Activated CD4-positive, alpha-beta T cell treated with anti-CD3 and anti-CD28 coated beads for 1 hour (primary cell): ENCODE results near the gene MARS1.

ENCODE experiments used
- DNase-seq: peaks from one replicate; pipeline ENCODE4 v3.0.0-alpha.2; 2020

Gene MARS1

DNA sequence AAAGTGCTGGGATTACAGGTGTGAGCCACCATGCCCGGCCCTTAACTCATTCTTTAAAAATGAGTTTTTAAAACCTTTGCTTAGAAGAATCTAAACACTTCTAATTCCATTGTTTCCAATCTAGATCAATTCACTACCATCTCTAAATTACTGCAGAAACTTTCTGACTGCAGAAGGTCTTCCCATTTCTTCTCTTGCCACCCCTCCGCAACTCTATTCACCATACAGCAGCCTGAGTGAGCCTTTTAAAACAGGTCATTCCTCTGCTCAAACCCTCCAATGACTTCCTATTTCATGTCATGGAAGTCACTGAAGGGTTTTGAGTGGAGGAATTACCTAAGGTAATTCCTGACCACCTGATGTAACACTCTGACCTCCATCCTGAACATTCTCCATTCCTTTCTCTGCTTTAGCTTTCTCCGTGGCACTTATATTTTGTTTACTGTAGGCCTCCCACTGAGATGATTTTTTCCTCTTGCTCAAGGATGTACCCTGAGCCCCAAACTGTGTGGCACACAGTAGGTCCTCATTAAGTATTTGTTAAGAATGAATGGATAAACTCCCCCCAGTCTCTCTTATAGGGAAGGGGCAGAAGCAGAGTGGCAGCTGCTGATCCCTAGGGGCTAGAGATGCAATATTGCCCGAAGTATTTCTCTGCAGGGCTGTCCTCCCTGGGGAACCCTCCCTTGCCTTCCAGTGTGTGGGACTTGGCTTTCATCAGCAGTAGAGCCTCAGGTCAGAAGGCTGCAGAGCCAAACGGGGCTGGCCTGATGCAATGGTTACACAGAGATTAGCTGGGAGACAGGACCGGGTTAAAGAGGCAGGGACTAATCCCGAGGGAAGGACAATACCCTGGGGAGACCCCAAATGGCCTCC lies 31.3 kb downstream of the MARS1 start:
- no peak for DNase-seq

DNA sequence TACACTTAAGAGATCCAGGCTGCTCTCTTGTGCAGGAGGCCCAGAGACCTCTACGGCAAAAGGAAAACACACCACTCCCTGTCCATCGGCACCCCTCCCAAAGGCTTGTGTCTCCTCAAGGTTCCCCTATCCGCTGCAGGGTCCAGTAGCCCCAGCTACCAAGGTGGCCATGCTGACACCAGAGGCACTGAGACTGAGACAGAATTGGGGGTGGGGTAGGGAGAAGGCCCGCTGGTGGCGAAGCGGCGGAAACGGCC lies 31.9 kb downstream of the MARS1 start:
- no peak for DNase-seq

DNA sequence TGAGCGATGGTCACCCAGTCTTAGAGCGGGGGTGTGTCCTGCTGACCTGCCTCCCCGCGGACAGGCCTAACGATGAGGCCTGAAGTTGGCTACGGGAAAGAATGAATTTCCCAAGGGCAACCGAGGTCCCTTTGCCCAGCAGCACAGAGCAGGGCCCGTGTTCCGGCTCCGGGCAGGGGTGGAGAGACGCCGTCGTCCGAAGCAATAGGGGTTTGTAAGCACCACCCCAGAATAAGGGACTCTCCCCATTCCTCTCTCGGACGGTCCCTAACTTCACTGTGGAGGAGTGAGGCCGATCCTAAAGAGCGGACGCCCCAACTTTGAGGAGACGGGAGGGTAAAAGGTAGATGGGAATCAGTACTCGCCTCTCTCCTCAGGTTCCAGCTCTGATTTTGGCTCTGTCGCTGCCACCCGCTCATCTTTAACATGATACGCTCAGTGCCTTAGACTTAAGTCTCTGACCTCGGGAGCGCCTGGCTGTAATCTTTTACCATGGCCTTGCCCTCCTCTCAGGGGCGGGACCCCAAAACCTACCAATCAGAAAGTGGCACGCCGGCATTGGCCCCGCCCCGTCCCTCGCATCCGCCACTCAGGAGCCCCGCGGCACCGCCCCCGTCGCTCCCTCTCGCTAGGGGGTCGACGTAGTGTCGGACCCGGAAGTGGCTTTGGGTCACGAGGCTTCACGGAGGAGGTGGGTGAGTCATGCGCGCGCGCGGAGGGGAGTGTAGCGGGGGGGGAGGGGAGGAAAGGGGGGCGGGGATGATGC lies 32.4 kb downstream of the MARS1 start, which contains the start of gene DDIT3:
DDIT3 (minus strand) TSS at position 462 of the 766 bp plus-strand sequence. CDS start 3,108 bp downstream, outside the sequence.
- peak; percentile 100 for DNase-seq

DNA sequence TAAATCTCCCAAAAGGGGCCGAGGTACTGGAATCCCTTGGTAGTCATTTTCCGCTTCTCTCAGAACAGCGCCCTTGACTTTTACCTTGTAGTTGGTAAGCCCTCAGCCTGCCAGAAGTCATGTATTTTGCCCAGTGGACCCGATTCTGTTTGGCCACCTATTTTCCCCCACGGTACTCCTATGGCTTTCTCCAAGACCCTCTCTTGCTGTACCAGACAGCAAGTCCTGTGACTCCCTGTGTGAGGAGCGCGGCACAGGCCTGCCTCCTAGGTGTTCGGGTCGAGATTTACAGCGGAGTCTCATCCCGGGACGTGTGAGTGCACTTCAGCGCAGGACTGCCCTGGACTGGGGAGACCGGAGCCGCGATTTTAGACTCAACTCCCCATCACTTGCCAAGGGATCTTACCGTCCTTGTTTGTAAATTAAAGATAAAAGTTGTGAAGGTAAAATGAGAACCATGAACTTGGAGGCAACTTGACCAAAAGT lies 33.7 kb downstream of the MARS1 start:
- no peak for DNase-seq

DNA sequence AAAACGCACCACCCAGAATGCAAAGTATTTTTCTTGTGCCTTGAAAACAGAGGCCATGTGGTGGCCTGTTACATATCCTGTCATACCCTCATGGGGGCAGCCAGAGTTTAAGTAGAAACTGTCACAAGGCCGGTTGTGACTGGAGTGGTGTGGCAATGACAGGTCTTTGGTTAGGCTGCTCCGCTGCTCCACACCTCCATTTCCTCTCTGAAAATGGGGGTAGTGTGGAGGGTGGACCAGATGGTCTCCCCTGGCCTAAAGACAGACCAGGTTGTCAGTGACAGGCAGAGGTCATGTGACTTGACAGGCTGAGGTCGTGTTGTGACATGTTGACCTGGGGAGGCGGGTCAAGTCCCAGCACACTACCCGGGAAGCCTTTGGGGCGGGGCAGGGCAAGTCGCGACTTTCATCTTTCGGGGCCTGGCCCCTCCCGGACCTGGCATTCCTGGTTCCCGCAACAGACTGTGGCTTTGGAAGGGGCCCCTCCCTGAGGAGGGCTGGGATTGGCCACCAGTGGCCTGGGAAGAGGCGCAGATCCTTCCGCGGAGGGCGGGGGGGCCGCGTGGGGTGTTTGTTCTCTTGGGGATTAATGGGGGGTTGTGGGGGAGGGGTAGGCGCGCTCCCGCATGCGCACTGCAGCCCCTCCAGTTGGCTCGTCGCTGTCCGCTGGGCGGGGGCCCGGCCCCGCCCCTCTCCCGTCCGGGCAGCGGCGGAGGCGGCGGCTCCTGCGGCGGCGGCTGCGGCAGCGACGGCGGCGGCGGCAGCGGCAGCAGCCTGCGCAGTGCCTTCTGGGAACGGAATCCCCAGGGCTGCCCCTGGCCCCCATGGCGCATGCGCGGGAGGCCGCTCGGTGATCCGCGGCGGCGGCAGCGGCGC lies 34.4 kb downstream of the MARS1 start, which contains the start of gene MBD6:
MBD6 (plus strand) TSS at position 814 of the 876 bp plus-strand sequence. CDS start 1,480 bp downstream, outside the sequence.
- peak; percentile 87 for DNase-seq

DNA sequence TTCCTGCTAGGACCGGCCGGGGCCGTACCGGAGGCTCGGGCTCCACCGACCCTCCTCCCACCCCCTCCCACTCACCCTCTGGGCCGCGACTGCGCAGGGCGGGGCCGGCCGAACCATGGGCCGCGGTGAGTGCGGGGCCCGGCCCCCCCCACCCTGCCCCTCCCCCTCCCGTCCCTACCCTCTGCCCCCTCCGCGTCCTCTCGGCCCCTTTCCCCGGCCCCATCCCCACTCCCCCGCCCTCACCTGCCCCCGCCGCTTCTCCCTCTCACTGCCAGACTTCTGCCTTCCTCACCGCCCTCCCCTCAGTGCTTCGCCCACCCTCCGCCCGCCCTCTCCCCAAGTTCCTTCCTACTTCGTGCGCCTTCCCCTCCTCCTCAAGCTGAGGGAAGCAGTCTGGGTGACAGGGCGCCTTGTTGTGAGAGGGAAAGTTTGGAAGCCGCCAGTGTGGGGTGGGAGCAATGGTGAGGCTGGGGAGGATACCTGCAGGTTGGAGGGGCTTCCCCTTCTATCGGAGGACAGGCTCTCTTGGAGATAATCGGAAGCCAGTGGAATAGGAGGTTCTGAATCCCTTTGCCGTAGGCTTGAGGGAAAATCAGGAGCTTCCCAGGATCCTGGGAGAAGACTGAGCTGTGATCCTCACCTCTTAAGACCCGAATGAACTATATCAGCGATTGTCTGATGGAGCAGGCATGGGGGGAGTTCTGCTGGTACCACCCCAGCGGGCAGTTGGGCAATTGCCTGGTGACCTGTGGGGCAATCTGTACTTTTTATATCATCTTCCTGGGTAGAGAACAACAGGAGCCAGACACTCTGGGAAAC lies 35.2 kb downstream of the MARS1 start:
- DNase-seq = no peak

DNA sequence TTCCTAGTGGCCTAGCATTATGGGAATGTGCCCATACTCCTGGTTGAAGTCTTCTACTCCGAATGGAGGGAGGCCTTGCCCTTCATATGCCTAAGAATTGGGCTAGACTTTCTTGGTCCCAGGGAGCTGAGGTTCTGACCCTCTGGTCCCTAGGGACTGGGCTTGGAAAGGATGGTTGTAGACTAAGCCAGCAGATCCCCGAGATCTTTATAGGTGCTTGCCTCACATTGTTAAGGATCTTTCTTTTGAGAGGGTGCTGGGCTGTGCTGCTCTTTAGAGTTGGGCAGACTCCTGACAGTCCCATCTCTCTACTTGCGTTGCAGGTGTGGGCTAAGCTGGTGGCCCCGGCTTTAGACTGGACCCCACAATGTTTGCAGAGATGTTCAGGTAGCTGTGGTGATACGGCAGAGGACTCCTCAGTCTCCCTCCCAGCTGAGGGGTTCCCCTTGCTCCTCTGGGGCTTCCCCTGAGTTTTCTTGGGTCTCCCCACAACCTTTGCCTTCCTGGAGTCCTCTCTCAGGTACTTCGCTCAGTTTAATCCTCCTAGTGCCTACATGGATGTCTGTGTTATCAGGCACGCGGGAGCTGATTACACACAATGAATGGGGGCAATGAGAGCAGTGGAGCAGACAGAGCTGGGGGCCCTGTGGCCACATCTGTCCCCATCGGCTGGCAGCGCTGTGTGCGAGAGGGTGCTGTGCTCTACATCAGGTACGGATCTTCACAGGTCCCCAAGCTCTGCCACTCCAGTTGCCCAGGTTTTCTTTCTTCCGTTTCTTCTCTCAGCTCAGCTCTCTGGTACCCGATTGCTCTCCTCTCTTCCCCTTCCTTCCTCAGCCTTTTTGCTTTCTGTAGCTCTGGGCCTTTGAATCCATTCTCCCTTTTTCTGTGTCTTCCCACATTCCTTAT lies 36.1 kb downstream of the MARS1 start:
- no peak for DNase-seq

DNA sequence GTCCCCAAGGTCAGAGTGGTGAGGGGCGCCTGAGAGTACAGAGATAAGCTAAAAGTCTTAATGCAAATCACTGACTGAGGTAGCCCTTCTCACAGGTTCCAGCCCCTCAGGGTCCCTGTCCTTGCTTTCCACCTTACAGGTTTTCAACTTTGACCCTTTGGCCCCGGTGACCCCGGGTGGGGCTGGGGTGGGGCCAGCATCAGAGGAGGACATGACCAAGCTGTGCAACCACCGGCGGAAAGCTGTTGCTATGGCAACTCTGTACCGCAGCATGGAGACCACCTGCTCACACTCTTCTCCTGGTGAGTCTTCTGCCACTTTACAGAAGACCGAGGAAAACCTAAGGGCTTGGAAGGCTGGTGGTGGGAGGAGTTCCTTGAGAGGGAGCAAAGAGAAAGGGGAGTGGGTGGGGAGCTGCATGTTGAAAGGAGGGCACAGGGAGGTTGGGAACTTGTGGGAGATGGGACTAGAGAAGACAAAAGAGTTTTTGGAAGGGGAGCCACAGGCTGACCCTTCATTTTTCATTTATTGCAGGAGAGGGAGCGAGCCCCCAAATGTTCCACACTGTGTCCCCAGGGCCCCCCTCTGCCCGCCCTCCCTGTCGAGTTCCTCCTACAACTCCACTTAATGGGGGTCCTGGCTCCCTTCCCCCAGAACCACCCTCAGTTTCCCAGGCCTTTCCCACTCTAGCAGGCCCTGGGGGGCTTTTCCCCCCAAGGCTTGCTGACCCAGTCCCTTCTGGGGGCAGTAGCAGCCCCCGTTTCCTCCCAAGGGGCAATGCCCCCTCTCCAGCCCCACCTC lies 37.1 kb downstream of the MARS1 start:
- DNase-seq = no peak

DNA sequence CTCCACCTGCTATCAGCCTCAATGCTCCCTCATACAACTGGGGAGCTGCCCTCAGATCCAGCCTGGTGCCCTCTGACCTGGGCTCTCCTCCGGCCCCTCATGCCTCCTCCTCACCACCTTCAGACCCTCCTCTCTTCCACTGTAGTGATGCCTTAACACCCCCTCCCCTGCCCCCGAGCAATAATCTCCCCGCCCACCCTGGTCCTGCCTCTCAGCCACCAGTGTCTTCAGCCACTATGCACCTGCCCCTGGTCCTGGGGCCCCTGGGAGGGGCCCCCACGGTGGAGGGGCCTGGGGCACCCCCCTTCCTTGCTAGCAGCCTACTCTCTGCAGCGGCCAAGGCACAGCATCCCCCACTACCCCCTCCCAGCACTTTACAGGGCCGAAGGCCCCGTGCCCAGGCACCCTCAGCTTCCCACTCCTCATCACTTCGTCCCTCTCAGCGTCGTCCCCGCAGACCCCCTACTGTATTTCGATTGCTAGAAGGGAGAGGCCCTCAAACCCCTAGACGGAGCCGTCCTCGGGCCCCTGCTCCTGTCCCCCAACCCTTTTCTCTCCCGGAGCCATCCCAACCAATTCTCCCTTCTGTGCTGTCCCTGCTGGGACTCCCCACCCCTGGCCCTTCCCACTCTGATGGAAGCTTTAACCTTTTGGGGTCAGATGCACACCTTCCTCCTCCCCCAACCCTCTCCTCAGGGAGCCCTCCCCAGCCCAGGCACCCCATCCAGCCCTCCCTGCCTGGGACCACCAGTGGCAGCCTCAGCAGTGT lies 37.9 kb downstream of the MARS1 start:
- DNase-seq = no peak

DNA sequence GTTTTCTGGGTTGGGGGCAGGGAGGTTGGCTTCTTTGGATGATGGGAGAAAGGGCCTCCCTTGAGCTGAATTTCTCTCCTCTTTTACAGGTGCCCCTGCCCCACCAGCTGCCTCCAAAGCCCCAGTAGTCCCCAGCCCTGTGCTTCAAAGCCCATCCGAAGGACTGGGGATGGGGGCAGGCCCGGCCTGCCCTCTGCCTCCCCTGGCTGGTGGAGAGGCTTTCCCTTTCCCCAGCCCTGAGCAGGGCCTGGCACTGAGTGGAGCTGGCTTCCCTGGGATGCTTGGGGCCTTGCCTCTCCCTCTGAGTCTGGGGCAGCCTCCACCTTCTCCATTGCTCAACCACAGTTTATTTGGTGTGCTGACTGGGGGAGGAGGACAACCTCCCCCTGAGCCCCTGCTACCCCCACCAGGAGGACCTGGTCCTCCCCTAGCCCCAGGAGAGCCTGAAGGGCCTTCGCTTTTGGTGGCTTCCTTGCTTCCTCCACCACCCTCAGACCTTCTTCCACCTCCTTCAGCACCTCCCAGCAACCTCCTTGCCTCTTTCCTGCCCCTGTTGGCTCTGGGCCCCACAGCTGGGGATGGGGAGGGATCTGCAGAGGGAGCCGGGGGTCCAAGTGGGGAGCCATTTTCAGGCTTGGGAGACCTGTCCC lies 38.7 kb downstream of the MARS1 start:
- DNase-seq = no peak

DNA sequence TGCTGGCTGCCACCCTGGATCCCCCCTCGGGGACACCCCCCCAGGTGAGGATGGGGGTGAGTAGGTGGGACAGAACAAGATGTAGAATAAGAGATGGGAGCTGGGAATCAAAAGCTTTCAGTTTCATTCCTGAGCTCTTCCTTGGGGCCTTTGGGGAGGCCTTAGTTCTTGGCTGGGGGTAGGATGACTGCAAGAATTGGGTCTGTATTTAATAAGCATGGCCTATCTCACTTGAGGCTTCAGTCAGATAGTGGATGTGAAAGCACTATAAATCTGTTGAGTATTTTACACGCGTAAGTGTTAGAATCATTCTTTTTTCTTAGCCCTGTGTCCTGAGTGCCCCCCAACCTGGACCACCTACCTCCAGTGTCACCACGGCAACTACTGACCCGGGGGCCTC lies 39.3 kb downstream of the MARS1 start:
- DNase-seq = no peak

DNA sequence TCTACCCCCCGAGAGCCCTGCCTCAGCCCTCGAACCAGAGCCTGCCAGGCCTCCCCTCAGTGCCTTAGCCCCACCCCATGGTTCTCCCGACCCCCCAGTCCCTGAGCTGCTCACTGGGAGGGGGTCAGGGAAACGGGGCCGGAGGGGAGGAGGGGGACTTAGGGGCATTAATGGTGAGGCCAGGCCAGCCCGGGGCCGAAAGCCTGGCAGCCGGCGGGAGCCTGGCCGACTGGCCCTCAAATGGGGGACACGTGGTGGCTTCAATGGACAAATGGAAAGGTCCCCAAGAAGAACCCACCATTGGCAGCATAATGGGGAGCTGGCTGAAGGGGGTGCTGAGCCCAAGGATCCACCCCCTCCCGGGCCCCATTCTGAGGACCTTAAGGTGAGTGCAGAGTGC lies 40.3 kb downstream of the MARS1 start:
- no peak for DNase-seq

DNA sequence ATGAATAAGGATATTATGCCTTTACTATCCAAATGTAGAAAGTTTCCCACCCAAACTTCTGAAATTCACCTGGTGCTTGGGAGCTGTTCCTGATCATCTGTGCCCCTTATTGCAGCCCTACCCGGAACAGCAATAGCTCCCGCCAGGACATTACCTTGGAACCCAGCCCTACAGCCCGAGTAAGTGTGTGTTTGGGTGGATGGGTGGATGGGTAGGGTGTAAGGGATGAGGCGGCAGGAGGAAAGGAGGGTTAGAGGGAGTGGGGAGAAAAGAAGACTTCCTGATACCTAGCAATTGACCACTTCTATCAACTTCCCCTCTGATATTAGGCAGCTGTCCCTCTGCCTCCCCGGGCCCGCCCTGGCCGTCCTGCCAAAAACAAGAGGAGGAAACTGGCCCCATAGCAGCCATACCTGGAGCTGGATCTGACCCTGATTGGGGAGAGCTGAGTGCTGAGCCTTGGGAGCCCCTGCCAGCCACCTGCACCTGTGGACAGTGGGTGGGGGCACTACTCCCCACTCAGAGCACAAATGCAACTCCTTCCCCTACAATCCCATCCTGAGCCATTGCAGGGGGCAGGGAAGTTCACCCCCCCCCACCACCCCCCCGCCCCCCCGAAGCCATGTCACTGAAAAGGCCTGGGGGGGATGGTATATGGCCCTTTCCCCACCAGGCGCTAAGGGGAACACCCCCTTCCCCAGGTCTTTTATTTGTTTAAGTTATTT lies 41.1 kb downstream of the MARS1 start:
- DNase-seq = no peak

DNA sequence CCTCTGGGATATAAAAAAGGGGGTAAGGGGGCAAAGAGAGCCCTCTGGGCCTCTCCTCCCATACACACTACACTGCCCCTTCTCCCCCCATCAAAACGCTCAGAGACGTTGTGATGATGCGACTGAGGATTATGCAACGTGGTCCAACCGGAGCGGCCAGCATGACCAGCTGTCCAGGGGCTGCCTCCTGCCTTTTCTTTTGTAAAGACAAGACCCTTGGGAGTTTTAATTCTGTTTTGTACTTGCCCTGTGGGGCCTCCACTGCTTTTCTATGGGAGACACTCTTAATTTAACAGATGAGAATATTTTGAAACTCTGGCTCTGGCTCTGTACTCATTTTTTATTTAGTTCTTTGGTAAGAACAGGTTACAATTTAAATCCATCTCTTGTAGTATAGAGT lies 42.0 kb downstream of the MARS1 start:
- no peak for DNase-seq

DNA sequence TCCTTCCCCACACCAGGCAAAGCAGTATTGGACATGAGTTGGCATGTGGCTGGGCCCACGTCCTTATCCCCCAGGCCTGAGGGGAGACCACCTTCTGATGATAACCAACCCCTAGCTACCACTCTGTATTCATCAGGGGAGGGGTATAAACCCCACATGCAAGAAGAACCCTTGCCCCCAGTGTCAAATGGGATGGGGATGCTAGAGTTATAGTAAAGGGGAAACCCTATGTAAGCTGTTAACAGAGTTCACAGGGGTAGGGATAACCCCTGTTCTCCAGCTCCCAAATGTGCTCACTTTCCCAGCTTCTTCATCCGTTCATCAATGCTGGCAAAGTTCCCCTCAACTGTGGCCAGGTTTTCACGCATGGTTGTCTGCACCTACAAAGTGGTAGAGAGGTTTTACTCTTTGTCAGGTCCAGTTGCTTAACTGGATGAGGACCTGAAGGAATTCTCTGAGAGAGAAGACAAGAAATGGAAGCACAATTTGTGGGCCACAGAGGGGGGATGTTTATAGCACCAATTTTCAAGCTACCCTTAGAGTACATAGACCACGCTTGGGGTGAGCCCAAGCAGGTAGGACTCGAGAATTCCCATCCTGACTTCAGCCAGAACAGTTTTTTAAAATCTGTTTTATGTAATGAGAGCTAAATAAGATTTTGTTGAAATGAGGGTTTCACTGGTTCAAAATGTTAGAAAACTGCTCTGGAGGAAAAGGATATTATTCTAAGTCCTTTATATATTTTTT lies 42.7 kb downstream of the MARS1 start:
- no peak for DNase-seq

DNA sequence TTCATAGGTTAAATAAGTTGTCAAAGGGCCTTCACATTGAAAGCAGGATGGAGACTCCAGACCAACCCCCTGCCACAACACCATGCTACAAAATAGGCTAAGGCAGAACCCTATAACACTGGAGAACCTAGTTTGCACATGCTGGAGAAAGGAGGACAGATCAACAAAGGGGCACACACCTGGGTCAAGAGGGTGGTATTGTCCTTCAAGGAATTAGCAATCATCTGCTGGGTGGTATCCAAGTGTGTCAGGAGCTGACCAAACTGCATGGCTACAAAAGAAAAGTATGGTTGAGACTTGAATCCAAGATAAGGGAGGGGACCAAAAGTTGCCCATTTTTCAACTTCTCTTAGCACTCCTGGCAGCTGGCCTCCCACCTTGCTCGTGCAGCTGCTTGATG lies 44.0 kb downstream of the MARS1 start:
- no peak for DNase-seq

DNA sequence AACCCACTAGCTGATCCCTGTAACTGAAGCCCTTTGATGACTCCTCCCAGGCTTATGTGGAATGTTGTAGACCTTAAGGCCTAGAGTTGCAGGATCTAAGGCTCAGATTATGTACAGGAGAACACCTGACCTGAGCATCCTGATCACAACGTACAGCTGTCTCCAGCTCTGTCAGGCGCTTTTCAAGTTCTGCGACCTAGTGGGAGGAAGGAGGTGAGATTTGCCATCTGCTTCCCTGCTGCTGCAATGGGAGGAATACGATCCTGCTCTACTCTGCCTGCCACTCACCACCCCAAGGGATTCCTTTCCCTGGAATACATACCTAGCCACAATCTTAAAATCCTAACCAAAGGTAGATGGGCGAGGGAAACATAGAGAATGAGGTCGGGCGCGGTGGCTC lies 45.2 kb downstream of the MARS1 start:
- DNase-seq = no peak
